Measurements from ENCODE around the gene CCDC183.

- no peak for TF ChIP-seq CTCF (conservative IDR thresholded peaks at IDR 0.05)
- TF ChIP-seq ZFX (IDR thresholded peaks at IDR 0.05), result no peak
Observed at GRCh38 chr9:136839229-136840139, 43.3 kb downstream of the CCDC183 start.

Measured in C4-2B (cell line).